Measurements from ENCODE around the gene ACSL3.

ACSL3 gene

GRCh38 chr2:222891890-222892289 lies 31.1 kb downstream of the ACSL3 start:
- no peak for TF ChIP-seq CTCF (IDR thresholded peaks at IDR 0.05; ENCODE audit: low read length, missing control alignments)
- peak; percentile 44 for DNase-seq (ENCODE audit: low read depth)
- peak overlapping the region; percentile 16 for H3K4me3 ChIP-seq (replicated peaks; ENCODE audit: low read depth, low read length)

GRCh38 chr2:222892321-222892720 lies 31.5 kb downstream of the ACSL3 start:
- no peak for TF ChIP-seq CTCF (IDR thresholded peaks at IDR 0.05; ENCODE audit: low read length, missing control alignments)
- H3K4me3 ChIP-seq (replicated peaks; ENCODE audit: low read depth, low read length), result peak overlapping the region; percentile 16
- DNase-seq (ENCODE audit: low read depth), result peak; percentile 77

- TF ChIP-seq CTCF (IDR thresholded peaks at IDR 0.05; ENCODE audit: low read length, missing control alignments), result no peak
- H3K4me3 ChIP-seq (replicated peaks; ENCODE audit: low read depth, low read length), result no peak overlapping the region
- DNase-seq (ENCODE audit: low read depth), result no peak
These were observed 31.9 kb downstream of the ACSL3 start for GRCh38 chr2:222892761-222893160.

DNA sequence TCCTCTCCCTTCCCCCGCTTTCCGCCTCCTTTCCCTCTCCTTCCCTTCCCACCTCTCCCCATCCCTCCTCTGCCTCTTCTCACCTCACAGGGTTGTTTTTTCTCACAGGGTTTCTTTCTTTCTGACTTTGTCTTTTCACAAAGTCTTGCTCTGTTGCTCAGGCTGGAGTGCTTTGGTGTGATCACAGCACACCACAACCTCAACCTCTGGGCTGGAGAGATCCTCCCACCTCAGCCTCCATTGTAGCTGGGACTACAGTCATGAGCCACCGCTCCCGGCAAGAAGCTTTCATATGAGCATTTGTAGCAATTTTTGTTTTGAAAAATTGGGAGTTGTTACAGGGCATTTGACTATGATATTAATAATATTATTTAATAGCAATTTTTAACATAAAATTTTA lies 32.9 kb downstream of the ACSL3 start:
- DNase-seq (ENCODE audit: low read depth), result no peak
- H3K4me3 ChIP-seq (replicated peaks; ENCODE audit: low read depth, low read length), result no peak overlapping the region
- TF ChIP-seq CTCF (IDR thresholded peaks at IDR 0.05; ENCODE audit: low read length, missing control alignments), result no peak

GRCh38 chr2:222895144-222895543 lies 34.3 kb downstream of the ACSL3 start:
- no peak overlapping the region for H3K4me3 ChIP-seq (replicated peaks; ENCODE audit: low read depth, low read length)
- TF ChIP-seq CTCF (IDR thresholded peaks at IDR 0.05; ENCODE audit: low read length, missing control alignments), result no peak
- DNase-seq (ENCODE audit: low read depth), result no peak

- no peak for TF ChIP-seq CTCF (IDR thresholded peaks at IDR 0.05; ENCODE audit: low read length, missing control alignments)
- no peak overlapping the region for H3K4me3 ChIP-seq (replicated peaks; ENCODE audit: low read depth, low read length)
- DNase-seq (ENCODE audit: low read depth), result no peak
These were observed 37.1 kb downstream of the ACSL3 start for GRCh38 chr2:222897898-222898297.

- no peak for DNase-seq (ENCODE audit: low read depth)
- no peak overlapping the region for H3K4me3 ChIP-seq (replicated peaks; ENCODE audit: low read depth, low read length)
- no peak for TF ChIP-seq CTCF (IDR thresholded peaks at IDR 0.05; ENCODE audit: low read length, missing control alignments)
These were observed 38.8 kb downstream of the ACSL3 start for GRCh38 chr2:222899413-222900181.

Measured in fibroblast of pulmonary artery (primary cell).